Neural progenitor cell (in vitro differentiated cells): ENCODE measurements around the gene TBL1X.

Experiments
- EZH2 ChIP-seq: fragments of 200-600 bp; sonication (generic); IDR thresholded peaks from 2 replicates; pipeline ENCODE4 v1.6.1; 2017; ENCODE audit warnings: antibody characterized with exemption, mild to moderate bottlenecking, moderate library complexity
- EZH2phosphoT487 ChIP-seq: fragments of 200-600 bp; sonication (generic); IDR thresholded peaks from 2 replicates; pipeline ENCODE4 v1.6.1; 2017; ENCODE audit warnings: antibody characterized with exemption
- TF ChIP-seq, protein P1 (sequence below): fragments of 200-600 bp; sonication (generic); IDR thresholded peaks from 2 replicates; pipeline ENCODE4 v1.5.1; 2017; ENCODE audit warnings: antibody characterized with exemption, mild to moderate bottlenecking

DNA sequence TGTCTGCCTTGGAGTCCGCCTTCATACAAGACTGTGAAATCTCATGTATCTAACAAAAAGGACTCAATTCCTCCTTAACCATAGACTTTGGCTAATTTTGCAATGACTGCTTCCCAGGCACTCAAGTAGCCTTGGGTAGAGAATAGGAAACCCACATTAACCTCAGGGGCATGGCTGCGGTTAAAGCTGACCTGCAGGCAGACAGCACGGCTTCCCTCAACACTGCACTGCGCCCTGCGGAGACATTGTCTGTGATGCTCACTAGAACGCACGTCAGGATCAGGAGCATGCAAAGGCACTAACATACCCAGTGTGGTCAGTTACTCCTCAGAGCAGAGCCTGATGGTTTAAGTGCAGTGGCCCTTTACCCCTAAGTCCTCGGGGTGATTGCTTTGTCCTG lies 311.1 kb downstream of the TBL1X start:
- TF ChIP-seq, protein P1, sequence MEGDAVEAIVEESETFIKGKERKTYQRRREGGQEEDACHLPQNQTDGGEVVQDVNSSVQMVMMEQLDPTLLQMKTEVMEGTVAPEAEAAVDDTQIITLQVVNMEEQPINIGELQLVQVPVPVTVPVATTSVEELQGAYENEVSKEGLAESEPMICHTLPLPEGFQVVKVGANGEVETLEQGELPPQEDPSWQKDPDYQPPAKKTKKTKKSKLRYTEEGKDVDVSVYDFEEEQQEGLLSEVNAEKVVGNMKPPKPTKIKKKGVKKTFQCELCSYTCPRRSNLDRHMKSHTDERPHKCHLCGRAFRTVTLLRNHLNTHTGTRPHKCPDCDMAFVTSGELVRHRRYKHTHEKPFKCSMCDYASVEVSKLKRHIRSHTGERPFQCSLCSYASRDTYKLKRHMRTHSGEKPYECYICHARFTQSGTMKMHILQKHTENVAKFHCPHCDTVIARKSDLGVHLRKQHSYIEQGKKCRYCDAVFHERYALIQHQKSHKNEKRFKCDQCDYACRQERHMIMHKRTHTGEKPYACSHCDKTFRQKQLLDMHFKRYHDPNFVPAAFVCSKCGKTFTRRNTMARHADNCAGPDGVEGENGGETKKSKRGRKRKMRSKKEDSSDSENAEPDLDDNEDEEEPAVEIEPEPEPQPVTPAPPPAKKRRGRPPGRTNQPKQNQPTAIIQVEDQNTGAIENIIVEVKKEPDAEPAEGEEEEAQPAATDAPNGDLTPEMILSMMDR, result no peak
- TF ChIP-seq EZH2phosphoT487 (no peak), EZH2 (no peak)
